Activated gamma-delta T cell treated with anti-CD3 and anti-CD28 coated beads, Interleukin-2, amount 50 U/mL, for 16 hours (primary cell): ENCODE results near the gene HAVCR2.
"Not testable (repeated sequence)": the region's sequence is repeated elsewhere in the genome, so short reads cannot be mapped to it uniquely, and the experiment has no call there.

Source experiments
- DNase-seq: peaks from one replicate; pipeline ENCODE4 v3.0.0-alpha.2; 2020; ENCODE audit warnings: low read depth

Gene HAVCR2

DNA sequence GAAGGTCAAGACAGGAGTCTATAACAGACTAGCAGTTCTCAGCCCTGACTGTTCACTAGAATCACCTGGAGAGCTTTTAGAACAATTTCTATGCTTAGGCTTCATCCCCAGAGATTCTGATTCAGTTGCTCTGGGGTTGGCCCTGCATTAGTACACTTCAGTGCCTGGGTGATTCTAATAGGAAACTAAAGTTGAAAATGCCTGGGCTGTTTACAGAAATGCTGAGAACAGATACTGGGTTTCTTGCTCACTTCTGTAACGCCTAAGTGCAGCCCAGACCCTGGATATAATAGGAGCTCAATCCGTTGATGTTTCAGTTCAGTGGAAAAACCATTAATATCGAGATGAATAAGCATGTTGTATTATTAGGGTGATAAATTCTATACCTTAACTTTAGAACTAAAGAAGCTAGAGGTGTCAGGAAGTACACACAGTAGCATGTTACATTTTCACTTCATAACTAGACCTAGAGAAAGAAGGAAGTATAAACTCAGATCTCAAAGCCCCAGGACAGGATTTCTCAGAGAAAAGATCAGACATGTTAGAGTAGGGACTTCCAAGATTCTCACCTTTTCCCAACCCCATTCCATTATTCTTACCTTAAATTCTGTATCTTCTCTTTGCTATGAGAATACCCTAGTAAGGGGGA is 20.4 kb downstream of the HAVCR2 start:
- DNase-seq, result no peak

DNA sequence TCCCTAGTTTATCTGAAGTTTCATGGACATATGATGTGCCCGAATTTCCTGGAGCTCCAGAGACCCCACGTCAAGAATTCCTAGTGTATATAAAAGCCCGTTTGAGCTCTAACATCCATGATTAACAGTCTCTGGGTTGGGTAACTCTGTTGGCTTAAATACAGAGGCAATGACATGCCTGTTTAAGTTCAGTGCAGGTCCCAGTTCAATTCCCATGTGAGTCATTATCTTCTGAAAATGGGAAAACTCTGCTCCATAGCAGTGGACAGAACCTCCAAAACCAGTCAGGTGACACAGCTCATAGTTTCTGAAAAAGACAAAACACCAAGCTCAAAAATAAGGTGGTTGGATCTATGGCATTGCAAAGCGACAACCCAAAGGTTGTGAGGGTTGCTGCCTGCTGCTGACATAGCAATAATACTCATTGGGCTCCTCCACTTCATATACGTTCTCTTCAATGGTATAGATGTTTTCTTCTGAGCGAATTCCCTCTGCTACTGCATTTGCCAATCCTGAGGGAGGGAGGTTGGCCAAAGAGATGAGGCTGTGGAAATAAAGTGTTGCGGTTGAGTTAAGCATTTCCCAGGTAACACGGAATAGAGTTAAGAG is 22.0 kb downstream of the HAVCR2 start:
- DNase-seq, result no peak

DNA sequence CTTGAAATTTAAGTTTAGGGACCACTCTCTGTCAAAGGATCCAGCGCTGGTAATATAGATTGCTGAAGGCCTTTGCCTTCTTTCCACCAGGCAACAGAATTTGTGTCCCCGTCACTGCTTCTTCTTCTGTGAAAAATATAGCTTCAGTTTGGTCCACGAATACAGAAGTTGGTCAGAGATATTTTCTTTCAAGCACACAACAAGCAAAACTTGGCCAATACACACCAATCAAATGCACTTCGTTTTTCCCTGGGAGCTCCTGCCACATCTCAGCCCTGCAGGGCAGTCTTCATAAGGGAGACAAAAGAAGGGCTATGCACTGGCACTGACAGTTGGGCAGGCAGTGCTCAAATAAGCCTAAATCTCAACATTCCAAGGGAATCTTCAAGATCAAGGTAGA is 22.9 kb downstream of the HAVCR2 start:
- no peak for DNase-seq

DNA sequence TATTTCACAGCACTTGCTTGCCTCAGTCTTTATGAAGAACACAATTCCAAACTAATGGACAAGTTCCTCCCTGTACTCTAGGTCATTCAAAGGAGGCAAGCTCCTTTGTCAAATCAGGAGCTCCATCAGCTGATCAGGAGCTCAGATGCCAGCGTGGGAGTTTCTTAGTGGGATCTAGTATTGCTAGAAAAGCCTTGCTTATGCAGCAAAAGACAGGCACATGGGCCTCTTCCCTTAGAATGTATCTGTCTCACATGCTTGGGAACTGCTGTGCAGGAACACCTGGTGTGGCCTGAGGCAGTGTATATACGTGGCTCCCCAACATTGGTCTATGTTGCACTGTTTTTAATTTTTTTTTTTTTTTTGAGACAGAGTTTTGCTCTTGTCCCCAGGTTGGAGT is 28.6 kb downstream of the HAVCR2 start:
- DNase-seq, result no peak

DNA sequence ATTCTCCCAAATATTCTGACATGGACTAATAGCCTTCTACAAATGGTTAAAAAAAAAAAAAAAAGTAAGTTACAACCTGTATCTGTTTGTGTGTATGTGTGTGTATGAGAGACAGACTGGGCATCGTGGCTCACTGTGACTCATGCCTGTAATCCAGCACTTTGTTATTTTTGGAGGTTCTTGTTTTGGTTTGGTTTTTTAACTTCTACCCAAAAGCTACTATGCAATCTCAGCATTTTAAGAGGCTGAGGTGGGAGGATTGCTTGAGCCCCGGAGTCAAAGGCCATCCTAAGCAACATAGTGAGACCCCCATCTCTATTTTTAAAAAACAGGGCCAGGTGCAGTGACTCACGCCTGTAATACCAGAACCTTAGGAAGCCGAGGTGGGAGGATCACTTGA is 32.3 kb downstream of the HAVCR2 start:
- DNase-seq, result no peak

DNA sequence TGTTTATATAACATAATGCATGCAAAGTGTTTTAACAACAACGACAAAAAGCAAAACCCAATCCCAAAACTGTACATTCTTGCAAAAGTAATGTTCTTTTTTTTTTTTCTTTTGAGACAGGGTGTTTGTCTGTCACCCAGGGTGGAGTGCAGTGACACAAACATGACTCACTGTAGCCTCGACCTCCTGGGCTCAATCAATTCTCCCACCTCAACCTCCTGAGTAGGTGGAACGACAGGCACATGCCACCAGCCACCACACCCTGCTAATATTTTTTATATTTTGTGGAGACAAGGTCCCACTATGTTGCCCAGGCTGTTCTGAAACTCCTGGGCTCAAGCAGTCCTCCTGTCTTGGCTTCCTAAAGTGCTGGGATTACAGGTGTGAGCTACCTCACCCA is 36.3 kb downstream of the HAVCR2 start:
- DNase-seq, result no peak

DNA sequence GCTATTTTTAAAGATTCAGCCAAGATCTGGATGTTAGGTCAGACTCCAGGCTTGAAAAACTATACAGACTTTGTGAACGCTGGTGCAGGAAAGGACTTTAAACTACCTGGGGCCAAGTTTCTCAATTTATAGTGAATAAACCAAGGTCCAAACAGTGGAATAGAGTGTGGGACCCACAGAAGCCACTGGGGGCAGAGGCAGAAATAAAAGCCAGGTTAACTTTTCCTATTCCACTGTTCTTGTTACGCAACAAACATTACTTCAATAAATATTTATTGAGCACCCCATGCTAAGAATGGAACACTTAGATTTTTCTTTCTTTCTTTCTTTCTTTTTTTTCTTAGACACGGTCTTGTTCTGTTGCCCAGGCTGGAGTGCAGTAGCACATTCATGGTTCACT is 38.9 kb downstream of the HAVCR2 start:
- no peak for DNase-seq

DNA sequence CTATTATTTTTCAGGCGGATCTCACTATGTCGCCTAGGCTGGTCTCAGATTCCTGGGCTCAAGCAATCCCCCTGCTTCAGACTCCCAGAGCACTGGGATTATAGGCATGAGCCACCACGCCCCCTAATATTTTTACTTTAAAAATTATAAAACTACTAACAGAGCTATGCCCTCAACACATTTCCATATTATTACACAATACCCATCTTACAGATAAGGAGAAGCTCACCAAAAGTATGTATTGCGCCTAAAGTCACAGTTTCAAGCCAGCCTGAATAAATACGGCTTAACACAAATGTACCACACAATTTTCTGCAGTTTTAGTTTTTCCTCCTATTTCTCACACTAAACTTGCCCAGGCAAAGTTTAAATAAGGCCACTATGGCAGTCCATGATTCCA is 40.1 kb downstream of the HAVCR2 start:
- DNase-seq, result no peak

DNA sequence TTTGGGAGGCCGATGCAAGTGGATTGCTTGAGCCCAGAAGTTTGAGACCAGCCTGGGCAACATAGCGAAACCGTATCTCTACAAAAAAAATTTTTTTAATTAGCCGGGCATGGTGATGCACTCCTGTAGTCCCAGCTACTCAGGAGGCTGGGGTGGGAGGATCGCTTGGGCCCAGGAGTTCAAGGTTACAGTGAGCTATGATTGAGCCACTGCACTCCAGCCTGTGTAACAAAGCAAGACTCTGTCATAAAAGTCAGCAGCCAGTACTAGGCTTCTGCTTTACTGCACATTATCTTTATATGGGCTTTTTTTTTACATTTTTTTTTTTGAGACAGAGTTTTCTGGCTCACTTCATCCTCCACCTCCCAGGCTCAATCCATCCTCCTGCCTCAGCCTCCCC is 40.5 kb downstream of the HAVCR2 start:
- no peak for DNase-seq

DNA sequence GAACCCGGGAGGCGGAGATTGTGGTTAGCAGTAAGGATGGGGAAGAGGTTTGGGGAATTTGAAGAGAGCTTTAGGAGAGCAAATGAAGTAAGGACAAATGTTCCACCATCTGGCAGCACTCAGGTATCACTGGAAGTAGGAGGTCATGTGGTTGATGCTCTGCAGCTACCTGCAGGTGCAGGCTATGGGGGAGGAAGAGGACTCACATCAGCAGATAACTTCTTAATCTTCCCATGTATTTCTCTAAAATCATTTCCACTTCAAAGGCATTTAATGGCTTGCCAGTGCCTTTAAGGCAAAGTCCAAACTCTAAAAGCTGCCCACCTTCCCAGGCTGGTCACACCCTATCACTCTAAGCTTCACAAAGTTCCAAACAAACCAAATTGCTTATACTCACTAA is 41.8 kb downstream of the HAVCR2 start:
- DNase-seq, result no peak

DNA sequence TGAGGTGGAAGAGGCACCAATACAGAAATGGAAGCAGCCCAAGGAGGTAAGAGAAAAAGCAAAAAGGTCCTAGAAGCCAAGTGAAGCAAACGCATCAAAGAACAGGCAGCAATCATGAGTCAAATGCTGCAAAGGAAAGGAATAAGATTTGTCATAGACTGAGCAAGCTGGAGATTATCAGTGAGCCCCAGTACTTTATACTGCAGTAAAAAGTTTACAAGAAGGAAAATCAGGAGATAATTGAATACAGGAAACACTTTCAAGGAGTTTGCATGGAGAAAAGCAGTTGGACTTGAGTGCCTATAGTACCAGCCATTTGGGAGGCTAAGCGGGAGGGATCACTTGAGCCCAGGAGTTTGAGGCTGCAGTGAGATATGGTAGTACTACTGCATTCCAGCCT is 42.8 kb downstream of the HAVCR2 start:
- DNase-seq, result no peak

DNA sequence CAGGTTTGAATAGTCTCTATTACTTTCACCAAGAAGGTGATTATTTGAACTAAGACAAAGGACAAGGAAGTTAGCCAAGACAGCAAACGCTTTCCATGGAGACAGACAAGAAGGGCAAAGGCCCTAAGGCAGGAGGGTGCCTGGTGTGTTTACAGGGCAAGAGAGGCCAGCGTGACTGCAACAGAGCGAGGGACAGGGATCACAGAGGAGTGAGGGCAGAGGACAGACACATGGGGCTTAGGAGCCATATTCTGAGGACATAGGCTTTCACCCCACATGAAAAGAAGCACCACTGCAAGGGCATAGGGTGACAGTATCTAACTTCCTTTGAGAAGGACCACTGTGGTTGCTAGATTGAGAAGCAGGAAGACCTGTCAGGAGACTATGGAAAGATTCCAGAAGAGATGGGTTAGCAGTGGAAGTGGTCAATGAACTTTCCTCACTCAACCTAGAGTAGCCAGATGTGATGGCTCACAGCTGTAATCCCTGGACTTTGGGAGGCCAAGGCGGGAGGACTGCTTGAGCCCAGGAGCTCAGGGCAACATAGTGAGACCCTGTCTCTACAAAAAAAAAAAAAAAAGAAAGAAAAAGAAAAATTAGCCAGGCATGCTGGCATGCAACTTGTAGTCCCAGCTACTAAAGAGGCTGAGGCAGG is 44.9 kb downstream of the HAVCR2 start:
- DNase-seq, result no peak

DNA sequence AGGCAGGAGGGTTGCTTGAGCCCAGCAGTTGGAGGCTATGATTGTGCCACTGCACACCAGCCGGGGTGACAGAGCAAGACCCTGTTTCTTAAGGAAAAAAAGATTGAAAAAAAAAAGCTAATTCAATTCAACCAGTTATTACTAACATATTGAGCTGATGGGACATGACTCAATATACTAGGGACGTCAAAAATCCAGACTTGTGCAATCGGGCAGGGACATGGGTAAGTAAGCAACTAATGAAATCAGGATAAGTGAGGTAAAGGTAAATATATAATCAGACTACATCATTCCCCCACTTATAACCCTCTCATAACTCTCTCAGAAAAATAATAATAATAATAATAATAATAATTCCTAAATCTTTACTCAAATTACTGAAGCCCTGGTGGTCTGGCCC is 49.0 kb downstream of the HAVCR2 start:
- DNase-seq, result no peak

DNA sequence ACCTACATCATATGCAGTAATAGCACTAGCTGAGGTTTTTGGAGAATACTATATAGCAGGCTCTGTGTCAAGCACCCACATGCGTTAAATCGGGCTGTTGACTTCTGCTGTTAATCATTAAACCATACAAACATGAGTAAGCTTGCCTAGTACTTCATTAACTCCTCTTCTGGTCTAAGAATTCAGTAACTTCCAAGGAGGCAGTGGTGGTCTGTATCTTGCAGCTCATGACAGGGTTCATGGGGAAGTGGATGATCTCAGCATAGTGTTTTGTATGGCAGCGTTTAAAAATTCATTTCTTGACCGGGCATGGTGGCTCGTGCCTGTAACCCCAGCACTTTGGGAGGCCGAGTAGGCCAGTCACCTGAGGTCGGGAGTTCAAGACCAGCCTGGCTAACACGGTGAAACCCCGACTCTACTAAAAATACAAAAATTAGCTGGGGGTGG is 49.7 kb downstream of the HAVCR2 start, which contains the start of gene HAVCR1:
Gene HAVCR1 (minus strand): TSS at position 24 of the 447 bp plus-strand sequence. CDS start 1,173 bp downstream, outside the sequence.
- no peak for DNase-seq

DNA sequence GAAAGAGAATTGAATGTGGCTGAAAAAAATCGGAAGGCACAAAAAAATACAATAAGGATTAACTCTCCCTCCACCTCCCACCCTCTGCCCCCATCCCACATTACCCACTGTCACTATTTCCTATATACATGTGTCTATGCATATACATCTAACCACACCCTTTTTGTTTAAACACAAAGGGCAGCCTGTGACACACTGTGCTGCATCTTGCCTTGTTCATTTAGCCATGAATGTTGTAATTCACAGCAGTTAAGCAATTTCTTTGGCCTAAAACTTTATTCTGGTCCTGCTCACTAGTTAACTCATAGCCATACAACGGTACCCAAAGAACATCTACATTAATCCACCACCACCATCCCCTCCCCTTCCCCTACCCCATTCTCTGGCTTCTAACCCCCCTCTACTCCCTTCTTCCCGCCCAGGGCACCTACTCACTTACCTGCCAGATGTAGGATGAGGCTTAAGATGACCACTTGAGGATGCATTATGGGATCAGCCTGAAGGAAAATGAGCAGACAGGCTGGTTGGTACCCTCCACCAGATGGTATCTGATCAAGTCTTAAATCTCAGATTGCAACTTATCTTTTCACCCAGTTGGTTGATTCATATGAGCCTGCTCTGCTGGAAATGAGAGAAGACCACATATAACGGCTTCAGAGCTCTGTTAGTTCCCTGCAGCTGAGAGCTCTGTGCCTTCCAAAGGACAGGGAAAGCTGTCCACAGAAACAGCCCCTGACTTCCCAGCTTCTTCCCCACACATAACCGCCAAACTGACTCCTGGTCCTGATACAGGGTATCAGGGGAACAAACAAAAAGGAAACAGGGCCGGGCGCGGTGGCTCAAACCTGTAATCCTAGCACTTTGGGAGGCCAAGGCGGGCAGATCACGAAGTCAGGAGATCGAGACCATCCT is 51.1 kb downstream of the HAVCR2 start:
- no peak for DNase-seq

DNA sequence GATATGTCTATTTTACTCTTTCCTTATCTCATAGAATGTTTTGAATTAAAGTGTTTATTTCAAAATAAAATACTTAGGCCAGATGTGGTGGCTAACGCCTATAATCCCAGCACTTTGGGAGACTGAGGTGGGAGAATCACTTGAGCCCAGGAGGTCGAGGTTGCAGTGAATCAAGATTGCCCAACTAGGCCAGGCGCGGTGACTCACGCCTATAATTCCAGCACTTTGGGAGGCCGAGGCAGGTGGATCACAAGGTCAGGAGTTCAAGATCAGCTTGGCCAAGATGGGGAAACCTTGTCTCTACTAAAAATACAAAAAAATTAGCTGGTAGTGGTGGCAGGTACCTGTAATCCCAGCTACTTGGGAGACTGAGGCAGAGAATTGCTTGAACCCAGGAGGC is 52.0 kb downstream of the HAVCR2 start:
- DNase-seq, result not testable (repeated sequence)

DNA sequence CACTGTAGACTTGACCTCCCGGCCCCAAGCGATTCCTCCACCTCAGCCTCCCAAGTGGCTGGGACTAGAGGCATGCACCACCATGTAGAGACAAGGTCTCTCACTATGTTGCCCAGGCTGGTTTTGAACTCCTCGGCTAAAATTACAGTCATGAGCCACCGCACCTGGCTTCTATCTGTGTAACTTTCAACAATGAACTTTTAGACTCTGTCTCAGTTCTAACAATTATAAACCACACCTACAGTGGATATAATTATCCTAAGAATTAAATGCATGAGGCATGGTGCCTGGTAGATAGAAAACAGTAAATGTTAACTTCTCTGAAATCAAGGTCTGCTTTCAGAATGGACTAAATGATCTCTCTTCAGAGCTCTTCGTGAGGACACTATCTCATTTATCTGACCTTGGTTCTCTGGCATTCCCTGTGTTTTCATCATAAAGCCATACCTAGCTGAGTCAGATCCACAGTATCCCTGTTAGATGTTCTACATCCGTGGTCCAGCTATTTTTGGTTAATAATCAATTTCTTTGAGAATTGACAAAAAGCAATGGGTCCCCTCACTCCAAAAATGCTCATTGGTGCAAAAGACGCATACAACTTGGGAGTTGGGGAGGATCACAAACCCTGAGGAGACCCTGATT is 57.1 kb downstream of the HAVCR2 start:
- no peak for DNase-seq

DNA sequence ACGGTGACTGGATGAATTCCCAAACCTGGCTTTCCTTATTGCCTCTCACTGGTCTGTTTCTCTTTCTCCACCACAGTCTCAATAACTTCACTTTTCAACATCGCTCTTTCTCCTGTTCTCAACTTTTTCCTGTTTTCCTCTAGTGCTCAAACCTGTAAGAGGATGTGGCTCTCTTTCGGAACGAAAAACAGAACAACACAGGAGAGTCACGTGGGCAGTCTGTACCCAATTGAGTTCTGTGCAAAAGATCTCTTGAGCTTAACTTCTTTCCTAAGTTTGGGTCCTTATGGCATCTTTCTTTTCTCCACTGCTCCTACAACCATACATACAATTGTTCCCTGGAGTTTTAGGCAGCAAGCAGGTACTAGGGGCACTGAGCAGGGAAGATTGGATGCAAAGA is 58.8 kb downstream of the HAVCR2 start:
- no peak for DNase-seq

DNA sequence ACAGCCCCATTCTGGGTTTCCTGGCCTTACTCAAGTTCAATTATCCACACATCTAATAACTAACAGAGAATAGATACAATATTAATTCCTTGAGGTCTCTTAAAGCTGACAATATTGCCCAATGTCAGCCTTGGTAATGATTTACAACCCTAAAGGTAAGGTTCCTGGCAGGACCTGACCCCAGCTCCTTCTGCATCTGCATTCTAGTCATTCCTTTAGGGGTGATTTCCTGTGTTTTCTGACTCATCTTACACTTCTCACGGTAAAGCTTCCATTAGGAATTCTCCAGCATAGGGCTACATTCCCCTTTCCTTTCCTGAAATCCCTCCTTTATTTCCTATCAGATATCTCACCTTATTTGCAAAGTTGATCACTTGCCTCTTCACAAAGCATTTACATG is 59.2 kb downstream of the HAVCR2 start:
- no peak for DNase-seq

DNA sequence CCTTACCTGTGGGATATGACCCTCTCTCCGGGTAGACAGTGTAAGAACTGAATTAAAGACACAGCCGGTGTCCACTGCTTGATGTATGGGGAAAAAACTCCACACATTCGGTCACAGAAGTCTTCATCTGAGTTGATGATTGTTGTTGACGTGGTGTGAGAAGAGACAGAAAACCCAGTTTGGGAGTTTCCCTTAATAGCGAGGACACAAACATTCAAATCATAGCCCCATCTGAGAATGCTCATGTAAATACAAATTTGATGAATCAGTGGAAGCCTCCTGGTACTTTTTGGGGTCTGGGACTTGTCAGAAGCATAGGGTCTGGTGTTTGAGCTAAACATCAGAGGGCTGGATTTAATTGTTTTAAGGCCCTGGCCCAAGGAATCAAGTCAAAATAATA is 60.9 kb downstream of the HAVCR2 start:
- DNase-seq, result no peak

DNA sequence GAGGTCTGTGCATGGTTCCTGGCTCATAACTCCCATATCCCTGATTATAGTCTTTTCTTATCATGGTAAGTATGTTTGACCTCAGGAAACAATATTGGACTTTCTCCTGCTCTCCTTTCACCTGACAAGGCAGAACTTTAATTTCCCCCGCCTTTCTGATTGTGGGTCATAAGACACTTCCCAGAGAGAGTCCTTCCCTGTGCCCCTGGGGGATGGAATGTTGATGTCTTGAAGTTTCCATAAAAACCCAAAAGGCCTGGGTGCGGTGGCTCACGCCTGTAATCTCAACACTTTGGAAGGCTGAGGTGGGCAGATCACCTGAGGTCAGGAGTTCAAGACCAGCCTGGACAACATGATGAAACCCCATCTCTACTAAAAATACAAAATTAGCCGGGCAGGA is 61.8 kb downstream of the HAVCR2 start:
- not testable (repeated sequence) for DNase-seq

DNA sequence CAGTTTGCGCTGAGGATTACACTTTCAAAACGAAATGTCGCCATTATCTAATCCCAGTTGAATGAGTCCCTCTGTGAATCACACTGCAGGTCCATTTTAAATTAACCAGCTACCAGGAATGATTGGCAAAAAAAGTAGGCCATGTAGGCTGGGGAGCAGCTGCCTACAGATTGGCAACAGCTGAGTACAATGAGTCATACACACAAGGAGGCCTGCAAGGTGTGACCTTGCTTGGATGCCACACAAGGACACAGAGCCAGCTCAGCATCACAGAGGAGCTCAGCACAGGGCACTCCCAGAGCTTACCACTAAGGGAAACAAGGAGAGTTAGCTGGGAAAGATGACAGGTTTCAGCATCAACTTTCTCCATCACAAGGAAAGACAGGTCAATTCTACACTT is 62.8 kb downstream of the HAVCR2 start:
- DNase-seq, result no peak
